CD4-positive, alpha-beta T cell treated with Interleukin-4 for 1 hour (primary cell): ENCODE data around the gene EIPR1.
"Not testable (repeated sequence)": the region's sequence is repeated elsewhere in the genome, so short reads cannot be mapped to it uniquely, and the experiment has no call there.

Experiments
- DNase-seq, 2 donors: peaks; one replicate each; pipeline ENCODE4 v3.0.0-alpha.2; 2020 to 2022

The EIPR1 gene

DNA sequence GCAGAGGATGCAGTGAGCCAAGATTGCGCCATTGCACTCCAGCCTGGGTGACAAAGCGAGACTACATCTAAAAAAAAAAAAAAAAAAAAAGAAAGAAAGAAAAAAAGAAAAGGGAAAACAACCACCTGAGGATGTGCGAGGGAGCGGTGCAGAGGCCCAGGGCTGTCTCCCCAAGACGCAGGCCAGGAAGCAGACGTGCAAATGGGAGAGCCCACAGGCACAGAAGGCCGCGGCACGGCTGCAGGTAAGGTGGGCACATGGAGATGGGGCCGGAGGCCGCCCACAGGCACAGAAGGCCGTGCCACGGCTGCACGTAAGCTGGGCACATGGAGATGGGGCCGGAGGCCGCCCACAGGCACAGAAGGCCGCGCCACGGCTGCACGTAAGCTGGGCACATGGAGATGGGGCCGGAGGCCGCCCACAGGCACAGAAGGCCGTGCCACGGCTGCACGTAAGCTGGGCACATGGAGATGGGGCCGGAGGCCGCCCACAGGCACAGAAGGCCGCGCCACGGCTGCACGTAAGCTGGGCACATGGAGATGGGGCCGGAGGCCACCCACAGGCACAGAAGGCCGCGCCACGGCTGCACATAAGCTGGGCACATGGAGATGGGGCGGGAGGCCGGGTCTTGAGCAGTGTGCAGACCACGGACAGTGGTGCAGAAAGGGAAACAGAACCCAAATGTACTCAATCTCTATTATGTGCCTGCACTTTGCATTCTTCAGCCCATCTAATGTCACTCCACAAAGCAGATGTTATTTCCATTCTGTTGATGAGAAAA lies 93.6 kb downstream of the EIPR1 start:
- not testable (repeated sequence) for DNase-seq

- DNase-seq, result no peak
These were observed 94.4 kb downstream of the EIPR1 start for GRCh38 chr2:3283206-3283605.

DNA sequence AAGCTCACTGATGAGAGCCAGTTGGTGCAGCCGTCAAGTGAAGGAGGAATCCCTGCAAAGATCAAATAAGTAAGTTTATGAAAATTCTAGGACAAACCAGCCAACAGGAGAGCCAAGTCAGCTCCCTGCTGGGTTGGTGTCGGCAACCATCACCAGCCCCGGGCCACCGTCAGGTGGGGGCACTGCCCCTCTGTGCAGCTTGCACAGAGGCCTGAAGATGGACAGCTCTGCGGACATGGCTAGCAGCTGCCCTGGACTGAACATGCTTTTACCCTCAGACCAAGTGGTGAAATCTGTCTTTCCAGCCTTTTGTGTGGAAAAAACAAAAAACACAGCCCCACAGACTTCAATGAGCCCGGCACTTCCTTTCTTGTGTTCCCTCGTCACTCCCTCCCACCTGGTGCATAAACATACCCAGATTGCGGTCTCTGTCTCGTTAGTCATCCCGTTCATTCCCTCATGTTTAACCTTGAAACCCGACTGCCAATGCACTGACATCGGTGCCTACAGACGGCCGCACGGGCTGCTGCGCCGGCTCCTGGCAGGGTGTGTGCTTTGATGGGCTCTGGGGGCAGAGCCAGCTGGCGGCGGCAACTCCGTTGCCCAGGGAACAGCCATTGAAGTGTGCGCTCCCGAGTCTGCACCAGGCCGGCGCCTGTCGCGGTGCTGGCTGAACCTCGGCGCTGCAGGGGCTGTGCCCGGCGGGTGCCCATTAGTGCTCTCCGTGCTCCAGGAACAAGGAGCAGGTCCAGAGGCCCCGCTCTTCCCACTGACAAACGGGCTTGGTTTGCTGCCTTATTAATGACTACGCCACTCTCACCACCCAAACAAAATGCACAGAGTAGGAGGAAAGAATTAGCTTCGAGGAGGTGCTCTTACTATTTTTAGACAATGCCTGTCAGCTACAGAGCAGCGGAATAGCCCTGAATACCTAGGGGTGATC lies 95.3 kb downstream of the EIPR1 start:
- DNase-seq, result no peak

DNA sequence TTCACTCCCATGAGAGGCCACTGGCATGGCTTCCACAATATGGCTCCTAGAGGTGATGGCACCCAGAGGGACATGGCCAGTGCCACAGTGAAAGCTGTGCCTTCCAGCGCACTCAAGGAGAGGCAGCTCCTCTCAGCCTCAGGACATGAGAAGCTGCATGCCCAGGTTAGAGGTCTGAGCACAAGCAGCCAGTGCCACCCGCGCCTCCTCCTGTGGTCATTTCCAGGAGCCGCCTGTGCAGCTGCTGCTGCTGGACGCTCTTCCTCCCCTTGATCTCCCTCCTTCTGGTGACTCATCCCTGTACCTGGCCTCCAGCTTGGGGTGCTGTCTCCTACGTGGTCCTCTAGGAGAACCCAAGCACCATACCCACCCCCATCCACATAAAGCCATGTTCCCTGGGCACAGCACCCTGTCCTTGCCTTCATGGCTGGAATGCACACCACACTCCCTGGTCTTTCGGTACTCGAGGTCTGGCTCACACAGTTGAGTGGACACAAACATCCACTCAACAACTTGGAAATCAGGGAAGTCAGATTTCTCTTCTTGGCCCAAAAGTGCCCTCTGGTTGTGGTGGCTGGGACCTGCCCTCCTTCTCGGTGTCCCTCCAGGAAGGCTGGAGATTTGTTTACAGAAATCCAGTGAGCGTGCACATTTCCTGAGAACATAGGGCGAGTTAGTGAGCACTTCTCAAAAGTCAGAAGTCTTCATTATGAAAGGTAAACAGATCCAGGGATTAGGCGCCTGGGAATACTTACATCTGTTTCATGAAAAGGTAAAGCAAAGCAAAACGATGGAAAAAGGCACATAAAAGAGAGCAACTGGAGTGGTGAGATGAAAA lies 96.7 kb downstream of the EIPR1 start:
- no peak for DNase-seq

GRCh38 chr2:3280197-3280596 lies 97.4 kb downstream of the EIPR1 start:
- DNase-seq, result no peak

DNA sequence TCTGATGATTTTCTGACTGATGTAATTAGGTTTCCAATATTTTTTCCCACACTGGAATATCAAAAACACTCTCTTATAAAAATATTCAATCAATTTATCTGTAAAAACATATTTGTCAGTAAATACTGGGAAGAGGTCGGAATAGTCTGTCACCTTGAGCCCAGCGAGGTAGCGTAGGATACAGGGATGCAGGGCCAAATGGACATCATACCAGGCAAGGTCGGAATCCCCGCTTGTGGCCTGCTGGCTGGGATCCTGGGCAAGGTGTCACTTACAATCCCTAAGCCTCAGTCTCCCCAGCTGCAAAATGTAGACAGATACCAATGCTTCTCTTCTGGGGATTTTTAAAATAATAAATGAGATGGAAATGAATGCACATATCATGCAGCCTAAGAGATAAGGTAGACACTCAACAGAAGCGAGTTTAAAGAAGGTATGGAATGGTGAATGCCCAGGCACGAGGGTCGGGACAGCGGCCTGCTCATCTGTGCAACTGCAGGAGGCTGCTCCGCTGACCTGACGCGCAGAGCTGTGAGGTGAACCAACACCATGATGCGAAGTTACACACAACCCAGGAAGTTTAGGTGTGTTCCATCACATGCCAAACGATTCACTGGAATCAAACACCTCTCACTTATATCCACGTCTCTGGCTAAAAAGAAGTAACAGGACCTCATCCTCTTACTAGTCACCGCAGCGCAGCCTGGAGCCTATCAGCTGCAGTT lies 98.2 kb downstream of the EIPR1 start:
- DNase-seq, result no peak

DNA sequence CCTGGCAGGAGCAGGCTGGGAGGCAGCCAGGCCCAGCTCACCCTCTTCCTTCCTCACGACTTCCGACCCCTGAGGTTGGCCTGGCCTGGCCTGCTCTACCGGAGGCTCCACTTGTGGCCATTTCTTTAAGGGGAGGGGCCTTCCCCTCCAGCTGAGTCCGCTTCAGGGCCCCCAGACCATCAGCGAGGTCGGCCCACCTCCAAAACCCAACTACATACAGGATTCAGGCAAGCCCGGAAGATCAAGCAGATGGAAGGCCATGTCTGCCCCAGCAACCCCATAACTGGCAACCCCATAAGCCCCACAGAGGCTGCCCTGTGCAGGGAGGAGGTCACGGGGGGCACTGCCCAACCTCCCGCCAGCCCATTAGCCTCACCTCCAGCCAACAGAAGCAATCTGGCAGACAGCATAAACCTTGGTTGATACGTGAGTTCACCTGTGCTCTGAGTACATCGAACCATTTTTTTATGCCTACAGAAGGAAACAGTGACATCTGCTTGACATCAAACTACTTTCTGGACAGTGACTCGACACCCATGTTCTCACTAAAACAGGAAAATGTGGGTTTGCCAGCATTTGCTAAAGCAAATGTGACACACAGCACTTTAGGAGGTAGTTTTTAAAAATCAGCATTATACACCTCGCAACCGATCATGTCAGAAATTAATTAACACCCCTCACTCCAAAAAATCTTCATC lies 98.9 kb downstream of the EIPR1 start:
- no peak for DNase-seq

DNA sequence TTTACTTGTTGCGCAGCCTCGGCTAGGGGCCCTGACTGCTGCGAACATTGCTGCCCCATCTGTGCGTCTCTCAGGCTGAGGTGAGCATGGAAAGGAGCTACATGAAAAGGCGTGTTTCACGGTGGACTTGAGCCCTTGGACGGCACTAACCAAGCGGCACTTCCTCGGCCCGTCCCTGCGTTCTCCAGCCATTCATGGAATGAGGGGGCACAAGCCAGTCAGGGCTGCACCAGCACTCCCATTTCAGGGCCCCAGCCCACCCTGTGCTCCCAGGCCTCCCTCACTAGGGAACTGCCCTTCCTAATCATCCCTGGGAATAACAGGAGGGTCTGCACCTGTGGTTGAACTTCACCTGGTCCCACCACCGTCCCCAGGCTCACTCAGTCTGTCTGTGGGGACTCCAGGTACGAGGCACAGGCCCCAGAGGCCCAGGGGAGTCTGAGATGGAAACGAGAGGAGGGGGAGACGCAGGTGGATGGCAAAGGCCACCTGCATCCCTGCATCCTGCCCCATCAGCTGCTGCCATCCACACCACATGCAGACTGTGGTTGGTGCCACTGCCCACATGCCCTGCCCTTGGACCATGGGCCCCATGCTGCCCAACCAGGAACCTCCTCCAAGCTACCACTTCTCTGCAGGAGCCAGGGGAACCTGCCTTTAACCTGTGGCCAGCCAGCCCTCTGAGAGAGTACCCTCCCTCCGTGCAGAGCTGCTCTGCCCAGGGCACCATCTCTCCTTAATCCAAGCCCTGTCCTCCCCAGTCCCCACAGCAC lies 99.7 kb downstream of the EIPR1 start:
- DNase-seq, result no peak

DNA sequence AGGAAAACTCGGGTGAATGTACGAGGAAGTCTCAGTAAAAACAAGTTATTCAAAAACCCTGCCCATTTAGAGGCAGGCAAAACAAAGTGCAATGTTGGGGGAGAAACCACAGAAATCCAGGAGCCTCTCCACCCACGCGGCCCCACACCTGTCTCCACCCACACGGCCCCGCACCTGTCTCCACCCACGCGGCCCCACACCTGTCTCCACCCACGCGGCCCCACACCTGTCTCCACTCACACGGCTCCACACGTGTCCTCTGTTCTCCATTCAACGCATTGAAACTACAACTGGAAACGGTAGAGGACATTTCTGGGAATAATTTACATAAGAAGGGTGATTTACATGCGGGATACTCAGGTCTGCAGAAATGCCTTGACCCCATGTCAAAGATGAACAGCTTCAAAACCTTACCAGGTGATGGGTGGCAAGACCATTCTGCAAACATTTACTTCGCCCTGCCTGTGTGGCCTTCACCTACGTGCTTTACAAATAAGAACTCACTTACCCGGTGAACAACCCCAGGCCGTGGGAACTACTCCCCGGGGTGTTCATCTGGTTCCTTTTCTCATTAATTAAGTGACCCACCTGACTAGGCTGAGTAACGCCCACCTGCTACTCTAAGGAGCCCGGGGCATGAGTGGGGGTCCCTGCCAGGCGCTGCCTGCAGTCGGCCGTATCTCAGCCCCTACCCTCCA lies 100.4 kb downstream of the EIPR1 start:
- DNase-seq, result no peak

DNA sequence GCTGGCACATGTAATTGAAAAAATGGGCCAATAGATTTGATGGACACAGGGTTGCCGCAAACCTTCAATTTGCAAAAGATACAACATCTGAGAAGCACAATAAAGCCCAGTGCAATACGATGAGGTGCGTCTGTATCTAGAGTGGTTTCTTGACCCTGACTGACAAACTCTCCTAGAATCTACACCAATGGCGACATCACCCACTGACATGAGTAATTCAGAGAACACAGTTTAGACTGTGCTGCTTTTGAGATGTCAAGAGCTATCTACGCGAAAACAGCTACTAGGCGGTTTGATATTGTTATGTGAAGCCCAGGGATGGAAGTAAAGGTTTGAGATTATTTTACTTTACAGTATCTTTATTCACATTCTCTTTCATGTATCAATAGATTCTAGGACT lies 104.9 kb downstream of the EIPR1 start:
- no peak for DNase-seq

DNA sequence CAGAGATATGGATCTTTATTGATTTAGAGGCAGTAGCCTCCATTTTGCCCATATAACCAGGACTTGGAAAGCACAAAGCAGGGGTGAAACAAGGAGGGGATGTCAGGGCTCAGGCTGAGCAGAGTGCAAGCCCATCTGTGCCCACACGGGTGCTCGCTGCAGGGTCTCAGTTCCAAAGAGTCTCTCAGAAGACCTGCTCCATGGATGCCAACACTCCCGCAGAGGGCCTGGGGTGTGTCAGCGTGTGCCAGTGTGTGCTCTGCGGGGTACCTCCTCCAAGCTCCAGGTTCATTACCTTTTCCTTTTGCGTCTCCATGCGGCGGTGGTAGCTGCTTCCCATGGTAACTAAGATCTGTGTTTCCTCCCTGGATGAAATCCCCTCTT lies 107.5 kb downstream of the EIPR1 start:
- no peak for DNase-seq

DNA sequence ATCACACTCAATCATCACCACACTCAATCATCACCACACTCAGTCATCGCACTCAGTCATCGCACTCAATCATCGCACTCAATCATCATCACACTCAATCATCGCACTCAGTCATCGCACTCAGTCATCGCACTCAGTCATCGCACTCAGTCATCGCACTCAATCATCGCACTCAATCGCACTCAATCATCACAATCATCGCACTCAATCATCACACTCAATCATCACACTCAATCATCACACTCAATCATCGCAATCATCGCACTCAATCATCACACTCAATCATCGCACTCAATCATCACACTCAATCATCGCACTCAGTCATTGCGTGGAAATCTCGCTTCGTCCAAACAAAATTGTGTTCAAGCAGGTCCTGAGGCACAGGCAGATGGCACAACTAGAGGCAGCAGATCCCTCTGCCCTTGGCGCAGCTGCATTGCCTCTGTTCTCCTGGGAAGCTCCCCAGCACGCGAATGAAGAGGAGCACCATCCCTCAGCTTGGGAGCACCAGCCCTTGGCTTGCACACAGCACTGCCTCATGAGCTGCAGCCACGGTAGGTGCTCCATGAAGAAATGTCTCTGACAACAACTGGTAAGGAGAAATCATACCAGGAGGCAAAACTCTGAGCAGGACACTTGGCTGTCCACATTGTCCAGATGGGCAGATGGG lies 108.1 kb downstream of the EIPR1 start:
- no peak for DNase-seq

GRCh38 chr2:3268705-3269029 lies 109.0 kb downstream of the EIPR1 start:
- no peak for DNase-seq

GRCh38 chr2:3267869-3268704 lies 109.5 kb downstream of the EIPR1 start:
- no peak for DNase-seq

GRCh38 chr2:3266925-3267867 lies 110.4 kb downstream of the EIPR1 start:
- no peak for DNase-seq

GRCh38 chr2:3265981-3266924 lies 111.4 kb downstream of the EIPR1 start:
- DNase-seq, result no peak

DNA sequence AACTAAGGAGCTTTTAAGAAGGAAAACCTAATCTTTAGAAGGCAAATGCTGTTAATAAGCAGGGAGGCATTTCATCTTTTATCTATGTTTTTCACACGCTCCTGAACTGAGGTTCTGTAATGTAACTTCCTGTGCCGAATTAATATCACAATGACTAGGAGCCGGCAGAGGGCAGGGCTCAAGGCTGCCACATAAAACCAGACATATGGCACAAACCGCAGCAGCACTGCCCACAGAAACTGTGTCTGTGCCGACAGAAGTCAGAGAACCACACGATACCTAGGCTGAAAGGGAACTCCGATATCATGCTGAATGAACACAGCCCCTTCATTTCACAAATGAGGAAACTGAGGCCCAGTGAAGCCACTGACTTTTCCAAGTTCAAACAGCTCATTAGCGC lies 112.1 kb downstream of the EIPR1 start:
- DNase-seq, result no peak
